RPMI7951 (cell line): Measurements from ENCODE around the gene F2RL1. TPM values are rescaled to one million over a fixed set of nuclear protein-coding genes. Genes with fewer than 3 reads are reported as not detected.
"Not testable (repeated sequence)": the region's sequence is repeated elsewhere in the genome, so short reads cannot be mapped to it uniquely, and the experiment has no call there.

ENCODE experiments used
- DNase-seq: peaks from one replicate; pipeline ENCODE4 v3.0.0-alpha.2; 2012; ENCODE audit warnings: low read depth
- total RNA-seq: library from RNA; depleted of rRNA; stranded (reverse); fragments of >200 nt; shearing (Covaris generic); gene quantifications from 2 replicates; pipeline ENCODE4 v1.2.3, GENCODE V29; 2014

Gene F2RL1
- total RNA-seq, 1 experiment from 2014 or later: 6.8 TPM

GRCh38 chr5:76805821-76806505 is 12.9 kb upstream of the F2RL1 start:
- peak; percentile 98 for DNase-seq

GRCh38 chr5:76807296-76807695 is 11.5 kb upstream of the F2RL1 start:
- peak; percentile 83 for DNase-seq

GRCh38 chr5:76808141-76808691 is 10.6 kb upstream of the F2RL1 start:
- no peak for DNase-seq

GRCh38 chr5:76809141-76809540 is 9.7 kb upstream of the F2RL1 start:
- DNase-seq: no peak

- DNase-seq: no peak
These were observed 8.6 kb upstream of the F2RL1 start for GRCh38 chr5:76810236-76810635.

- peak; percentile 71 for DNase-seq
These were observed 7.6 kb upstream of the F2RL1 start for GRCh38 chr5:76811214-76811613.

- DNase-seq: not testable (repeated sequence)
These were observed 6.6 kb upstream of the F2RL1 start for GRCh38 chr5:76812209-76812608.

GRCh38 chr5:76813982-76814562 is 4.8 kb upstream of the F2RL1 start:
- DNase-seq: peak; percentile 98

- DNase-seq: peak; percentile 54
These were observed 2.6 kb upstream of the F2RL1 start for GRCh38 chr5:76816110-76816831.

- DNase-seq: no peak
These were observed 1.2 kb downstream of the F2RL1 start for GRCh38 chr5:76819851-76820525.

- no peak for DNase-seq
These were observed 1.7 kb downstream of the F2RL1 start for GRCh38 chr5:76820526-76820890.

GRCh38 chr5:76821136-76821535 is 2.3 kb downstream of the F2RL1 start:
- no peak for DNase-seq

GRCh38 chr5:76822105-76822731 is 3.4 kb downstream of the F2RL1 start:
- not testable (repeated sequence) for DNase-seq

GRCh38 chr5:76826416-76826815 is 7.6 kb downstream of the F2RL1 start:
- not testable (repeated sequence) for DNase-seq

GRCh38 chr5:76831110-76831452 is 12.3 kb downstream of the F2RL1 start:
- peak; percentile 91 for DNase-seq

GRCh38 chr5:76836181-76836580 is 17.4 kb downstream of the F2RL1 start:
- DNase-seq: no peak

- peak; percentile 65 for DNase-seq
These were observed 17.8 kb downstream of the F2RL1 start for GRCh38 chr5:76836585-76836984.

- DNase-seq: peak; percentile 97
These were observed 19.8 kb downstream of the F2RL1 start for GRCh38 chr5:76838481-76839261.

GRCh38 chr5:76841361-76841760 is 22.5 kb downstream of the F2RL1 start:
- no peak for DNase-seq

- DNase-seq: no peak
These were observed 27.1 kb downstream of the F2RL1 start for GRCh38 chr5:76845890-76846289.
